CD14-positive monocyte (primary cell): ENCODE results near the gene OR7C1. TPM values are rescaled to one million over a fixed set of nuclear protein-coding genes. Genes with fewer than 3 reads are reported as not detected.

Source experiments
- DNase-seq, 3 donors: peaks; one replicate each; pipeline ENCODE4 v3.0.0-alpha.2; 2011 to 2022
- H2AFZ ChIP-seq: 2 replicates; pipeline ENCODE4 v1.6.0; 2012; ENCODE audit warnings: mild to moderate bottlenecking, low read depth, low read length, inconsistent platforms; ENCODE audit not compliant: insufficient read depth, poor library complexity, severe bottlenecking
- H3K27ac ChIP-seq, 2 donors: 1 replicate in 1 of 2; 2 replicates in 1 of 2; pipeline ENCODE4 v1.5.1; 2012 to 2013; ENCODE audit warnings: low read length in 2 of 2, control low read depth in 1 of 2, inconsistent platforms in 1 of 2, low read depth in 1 of 2, mild to moderate bottlenecking in 1 of 2
- H3K27me3 ChIP-seq, 2 donors: one replicate each; pipeline versions ENCODE4 v1.6.0 to v1.6.1; 2011 to 2013; ENCODE audit warnings: low read length in 2 of 2; ENCODE audit not compliant: control insufficient read depth in 2 of 2, insufficient read depth in 2 of 2
- H3K36me3 ChIP-seq, 2 donors: replicated peaks in 1 of 2; 1 replicate in 1 of 2; 2 replicates in 1 of 2; pipeline versions ENCODE4 v1.5.1 to v1.6.1; 2012 to 2013; ENCODE audit warnings: low read length in 2 of 2, control low read depth in 1 of 2, inconsistent platforms in 1 of 2, mild to moderate bottlenecking in 1 of 2; ENCODE audit not compliant: insufficient read depth in 2 of 2, control insufficient read depth in 1 of 2
- H3K4me1 ChIP-seq, 2 donors: 1 replicate in 1 of 2; 2 replicates in 1 of 2; pipeline versions ENCODE4 v1.5.1 to v1.6.1; 2012 to 2013; ENCODE audit warnings: low read length in 2 of 2, control low read depth in 1 of 2, inconsistent platforms in 1 of 2, mild to moderate bottlenecking in 1 of 2, moderate library complexity in 1 of 2; ENCODE audit not compliant: insufficient read depth in 2 of 2, control insufficient read depth in 1 of 2
- H3K4me2 ChIP-seq: replicated peaks from 2 replicates; pipeline ENCODE3; 2012; ENCODE audit warnings: low read length, moderate library complexity, mild to moderate bottlenecking; ENCODE audit not compliant: poor library complexity, severe bottlenecking; ENCODE audit errors: extremely low read depth
- H3K4me3 ChIP-seq, 3 experiments: fragments of 200-600 bp in 1 of 3; sonication (generic) in 1 of 3; replicated peaks in 1 of 3; 1 replicate in 2 of 3; 2 replicates in 1 of 3; pipeline ENCODE4 v1.5.1; 2011 to 2013; ENCODE audit warnings: low read length in 3 of 3, mild to moderate bottlenecking in 3 of 3, control low read depth in 2 of 3, low read depth in 2 of 3, inconsistent platforms in 1 of 3, moderate library complexity in 1 of 3
- H3K79me2 ChIP-seq: 2 replicates; pipeline ENCODE4 v1.6.0; 2012; ENCODE audit warnings: mild to moderate bottlenecking, control low read depth, inconsistent platforms, low read length, moderate library complexity; ENCODE audit not compliant: insufficient read depth
- H3K9ac ChIP-seq: 2 replicates; pipeline ENCODE4 v1.6.0; 2017; ENCODE audit warnings: low read length, mild to moderate bottlenecking; ENCODE audit not compliant: insufficient read depth, poor library complexity, severe bottlenecking
- H3K9me3 ChIP-seq, 2 donors: replicated peaks in 1 of 2; 1 replicate in 1 of 2; 2 replicates in 1 of 2; pipeline versions ENCODE4 v1.5.1 to v1.6.1; 2012 to 2013; ENCODE audit warnings: low read length in 2 of 2, control low read depth in 1 of 2; ENCODE audit not compliant: control insufficient read depth in 1 of 2, insufficient read depth in 1 of 2
- H4K20me1 ChIP-seq: 2 replicates; pipeline ENCODE4 v1.6.0; 2012; ENCODE audit warnings: mild to moderate bottlenecking, low read length, control low read depth, moderate library complexity; ENCODE audit not compliant: insufficient read depth
- H3K27ac Mint-ChIP-seq, 7 donors: one replicate each; pipeline ENCODE4 v1.8.0; 2020; ENCODE audit warnings: mild to moderate bottlenecking in 7 of 7, mixed read lengths in 7 of 7, moderate library complexity in 6 of 7, inconsistent platforms in 2 of 7
- H3K27me3 Mint-ChIP-seq, 3 donors: one replicate each; pipeline ENCODE4 v1.8.0; 2021 to 2022; ENCODE audit warnings: low read depth in 3 of 3, mild to moderate bottlenecking in 3 of 3, mixed read lengths in 3 of 3, moderate library complexity in 3 of 3, inconsistent platforms in 1 of 3
- H3K36me3 Mint-ChIP-seq, 2 donors: one replicate each; pipeline ENCODE4 v1.8.0; 2020; ENCODE audit warnings: mixed read lengths in 2 of 2, inconsistent platforms in 1 of 2, mild to moderate bottlenecking in 1 of 2
- H3K4me1 Mint-ChIP-seq: one replicate; pipeline ENCODE4 v1.8.0; 2020; ENCODE audit warnings: mild to moderate bottlenecking, mixed read lengths
- H3K4me3 Mint-ChIP-seq, 2 donors: one replicate each; pipeline ENCODE4 v1.8.0; 2020; ENCODE audit warnings: mild to moderate bottlenecking in 2 of 2, mixed read lengths in 2 of 2, moderate library complexity in 1 of 2
- H3K9me3 Mint-ChIP-seq, 7 donors: one replicate each; pipeline ENCODE4 v1.8.0; 2020 to 2022; ENCODE audit warnings: mixed read lengths in 7 of 7, mild to moderate bottlenecking in 6 of 7, moderate library complexity in 6 of 7, inconsistent platforms in 2 of 7
- CTCF ChIP-seq: fragments of 200-600 bp; IDR thresholded peaks from one replicate; pipeline ENCODE4 v1.8.0; 2022; ENCODE audit warnings: antibody characterized with exemption, mild to moderate bottlenecking
- WGBS: methylation state at CpG from one replicate; pipeline ENCODE4 v1.1.5; 2013; ENCODE audit warnings: missing lambda C conversion rate; ENCODE audit not compliant: insufficient coverage; 5-methylcytosine and 5-hydroxymethylcytosine counted together
- intact Hi-C, 2 donors: fragments of 100-400 bp; cut with micrococcal nuclease; formaldehyde crosslinking; loops; one replicate each; pipeline versions ENCODE4 v1.15.0 to v1.15.1; 2023
- polyA minus RNA-seq: library from RNA; depleted of rRNA, polyadenylated mRNA; stranded (reverse); fragments of >200 nt; gene quantifications from 2 replicates; pipeline ENCODE4 v1.2.3, GENCODE V29; 2012
- polyA plus RNA-seq, 3 donors: library from polyadenylated mRNA; depleted of rRNA in 1 of 3; unstranded in 2 of 3; stranded (reverse) in 1 of 3; fragments of 300-500 nt in 2 of 3; fragments of >200 nt in 1 of 3; fragmentation: Illumina TruSeq in 2 of 3; gene quantifications; 1 replicate in 2 of 3; 2 replicates in 1 of 3; pipeline ENCODE4 v1.2.3, GENCODE V29; 2012 to 2021
- total RNA-seq, 12 experiments: library from RNA in 1 of 12; stranded (reverse) in 1 of 12; fragments of 120-200 nt in 1 of 12; gene quantifications; one replicate each; pipeline ENCODE4 v1.2.4 and lab custom pipeline; 2013 to 2026; ENCODE audit warnings: mixed read lengths in 6 of 12, inconsistent platforms in 1 of 12

The OR7C1 gene
- 0.02 TPM for total RNA-seq (2013)
- polyA plus RNA-seq (under 1 TPM in 2 of 3 donors, not detected in 1; 0.02 to 0.15 TPM), polyA minus RNA-seq (not detected in 2 replicates), total RNA-seq (lab: John Stamatoyannopoulos, UW) (0 to 2.1 (median 0.14) reads per million in 11 experiments)

- DNase-seq: no peak
- Histone ChIP-seq H3K27ac (no peak within 1 kb of the TSS), H3K27me3 (no peaks in the 10 kb centered on the region), H4K20me1 (no peaks in the 10 kb centered on the region), H3K4me1 (no peaks in the 10 kb centered on the region), H3K9ac (no peak within 1 kb of the TSS), H3K79me2 (no peaks in the 10 kb centered on the region), H2AFZ (no peak within 1 kb of the TSS), H3K4me2 (no peak within 1 kb of the TSS), H3K4me3 (no peak within 1 kb of the TSS), H3K9me3 (no peaks in the 10 kb centered on the region), H3K36me3 (no peaks in the 10 kb centered on the region)
- H3K4me1 Mint-ChIP-seq: no peaks in the 10 kb centered on the region
- peaks cover 5 to 10% (median 6%) of the 10 kb centered on the region in 3 donors for H3K27me3 Mint-ChIP-seq
- TF ChIP-seq CTCF: no peak
- no peak within 1 kb of the TSS for H3K4me3 Mint-ChIP-seq
- H3K9me3 Mint-ChIP-seq: peaks cover 0 to 7% (median 4%) of the 10 kb centered on the region in 7 donors
- WGBS: 100% methylated on average over 1 of the region's 1 CpG
- intact Hi-C loops: no loop called here
- no peaks in the 10 kb centered on the region for H3K36me3 Mint-ChIP-seq
- H3K27ac Mint-ChIP-seq: no peak within 1 kb of the TSS
These were observed at the start of gene OR7C1, which contains the start of gene OR7A5 for GRCh38 chr19:14835011-14835410. OR7C1 (minus strand) TSS chr19:14835185; CDS start chr19:14800136, 35,049 bp downstream. OR7A5 (minus strand) TSS chr19:14835185; CDS start chr19:14828241, 6,944 bp downstream.

- Mint-ChIP-seq H3K4me1 (no peaks in the 10 kb centered on the region), H3K9me3 (peaks cover 0 to 1% (median 0%) of the 10 kb centered on the region in 7 donors), H3K27me3 (peaks cover 0 to 4% (median 2%) of the 10 kb centered on the region in 3 donors), H3K27ac (no peak overlapping the region), H3K36me3 (no peaks in the 10 kb centered on the region), H3K4me3 (no peak overlapping the region)
- intact Hi-C loops: loop anchor here in 1 of 2 donors (10.0 kb wide), 1 partner anchor 683 kb away; no protein-coding TSS in a partner anchor
- DNase-seq: peak in 2 of 3 donors; percentile 9 to 40
- no peak overlapping the region for H3K27ac ChIP-seq
- no peak overlapping the region for H3K4me3 ChIP-seq
- WGBS: no CpG with 5 or more reads among the region's 4 CpGs
- no peaks in the 10 kb centered on the region for H3K9me3 ChIP-seq
- no peak overlapping the region for H2AFZ ChIP-seq
- H3K36me3 ChIP-seq: no peaks in the 10 kb centered on the region
- TF ChIP-seq CTCF: peak; percentile 64
- H4K20me1 ChIP-seq: no peaks in the 10 kb centered on the region
- no peak overlapping the region for H3K9ac ChIP-seq
- no peaks in the 10 kb centered on the region for H3K27me3 ChIP-seq
- H3K79me2 ChIP-seq: no peaks in the 10 kb centered on the region
- no peak overlapping the region for H3K4me2 ChIP-seq
- no peaks in the 10 kb centered on the region for H3K4me1 ChIP-seq
These were observed 36.7 kb upstream of the OR7C1 start for GRCh38 chr19:14871619-14872230.
